COLO829 (cell line): ENCODE data around the gene SLC20A1.
"Not testable (repeated sequence)": the region's sequence is repeated elsewhere in the genome, so short reads cannot be mapped to it uniquely, and the experiment has no call there.

ENCODE experiments used
- DNase-seq: peaks from one replicate; pipeline ENCODE4 v3.0.0; 2012; ENCODE audit warnings: low spot score

SLC20A1 gene

DNA sequence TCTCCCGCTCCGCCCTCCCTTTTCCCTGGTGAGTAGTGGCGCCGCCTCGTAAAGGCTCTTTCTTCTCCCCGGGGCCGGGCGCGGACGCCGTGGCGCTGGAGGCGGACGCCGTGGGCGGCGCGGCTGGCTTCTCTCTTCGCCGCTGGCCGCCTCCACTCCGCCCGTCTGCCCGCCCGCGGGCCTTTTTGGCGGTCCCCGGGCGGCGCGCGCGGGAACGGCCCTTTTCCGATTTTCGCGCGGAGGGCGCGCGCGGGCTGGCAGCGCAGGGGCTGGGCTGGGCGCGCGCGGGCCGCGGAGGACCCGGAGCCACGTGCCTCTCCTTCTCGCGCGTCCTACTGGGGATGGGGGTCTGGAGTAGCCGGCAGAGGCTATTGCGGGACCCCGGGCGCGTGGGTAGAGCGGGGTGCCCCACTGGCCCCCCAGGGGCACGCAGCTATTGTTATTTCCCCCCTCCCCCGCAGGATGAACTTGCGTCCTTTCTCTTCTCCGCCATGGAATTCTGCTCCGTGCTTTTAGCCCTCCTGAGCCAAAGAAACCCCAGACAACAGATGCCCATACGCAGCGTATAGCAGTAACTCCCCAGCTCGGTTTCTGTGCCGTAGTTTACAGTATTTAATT lies 472 bp downstream of the SLC20A1 start:
- peak; percentile 22 for DNase-seq

DNA sequence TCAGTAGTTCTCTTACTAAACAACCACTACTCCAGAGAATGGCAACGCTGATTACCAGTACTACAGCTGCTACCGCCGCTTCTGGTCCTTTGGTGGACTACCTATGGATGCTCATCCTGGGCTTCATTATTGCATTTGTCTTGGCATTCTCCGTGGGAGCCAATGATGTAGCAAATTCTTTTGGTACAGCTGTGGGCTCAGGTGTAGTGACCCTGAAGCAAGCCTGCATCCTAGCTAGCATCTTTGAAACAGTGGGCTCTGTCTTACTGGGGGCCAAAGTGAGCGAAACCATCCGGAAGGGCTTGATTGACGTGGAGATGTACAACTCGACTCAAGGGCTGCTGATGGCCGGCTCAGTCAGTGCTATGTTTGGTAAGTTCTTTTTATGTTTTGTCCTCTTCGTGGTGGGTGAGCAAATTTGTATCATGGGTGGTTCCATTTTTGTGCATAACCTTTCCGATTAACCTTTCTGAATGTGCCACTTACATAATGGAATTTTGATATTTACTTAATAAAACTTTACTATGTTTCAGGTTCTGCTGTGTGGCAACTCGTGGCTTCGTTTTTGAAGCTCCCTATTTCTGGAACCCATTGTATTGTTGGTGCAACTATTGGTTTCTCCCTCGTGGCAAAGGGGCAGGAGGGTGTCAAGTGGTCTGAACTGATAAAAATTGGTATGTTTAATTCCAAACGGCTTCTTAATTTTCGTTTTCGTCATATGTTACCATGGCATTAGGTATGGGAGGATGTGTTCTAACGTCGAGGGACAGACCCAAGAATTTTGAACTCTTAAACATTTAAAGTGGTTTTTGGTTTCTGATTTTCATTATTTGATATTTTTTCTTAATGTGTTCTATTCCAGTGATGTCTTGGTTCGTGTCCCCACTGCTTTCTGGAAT lies 1.3 kb downstream of the SLC20A1 start:
- DNase-seq: no peak

DNA sequence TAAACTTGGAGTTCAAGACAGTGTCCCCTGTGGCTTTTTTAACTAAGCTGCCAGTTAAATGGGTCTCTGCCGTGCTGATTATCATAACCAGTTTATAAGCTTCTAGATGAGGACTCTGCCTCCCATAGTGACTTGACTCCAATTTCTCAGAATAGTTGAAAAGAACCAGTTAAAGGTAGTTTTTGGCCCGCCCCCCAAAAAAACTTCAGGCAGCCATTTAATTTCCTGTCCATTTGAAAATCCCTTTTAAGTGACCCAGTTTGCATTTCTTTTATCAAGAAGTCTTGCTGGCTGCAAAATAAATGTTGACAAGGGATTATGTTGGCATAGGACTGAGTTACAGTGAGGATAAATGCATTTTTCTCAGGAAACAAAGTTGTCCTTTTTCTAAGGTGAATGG lies 2.3 kb downstream of the SLC20A1 start:
- no peak for DNase-seq

DNA sequence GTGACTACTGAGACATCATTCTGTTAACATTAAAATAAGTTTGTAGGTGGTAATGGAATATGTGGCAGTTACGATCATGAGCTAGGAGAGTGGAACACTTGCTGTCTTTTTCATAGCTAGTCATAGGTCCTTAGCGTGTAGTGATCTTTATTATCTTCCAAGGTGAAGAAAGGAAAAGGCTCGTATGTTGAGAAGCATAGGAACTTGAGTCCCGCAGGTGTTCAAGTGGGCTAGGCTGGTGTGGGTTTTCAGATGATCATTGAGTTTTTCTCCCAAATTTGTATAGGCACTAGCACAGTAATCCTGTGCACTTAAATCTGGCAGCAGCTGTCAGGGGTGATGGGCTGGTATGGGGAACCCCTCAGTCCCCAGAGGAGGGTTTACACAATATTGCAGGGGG lies 10.9 kb downstream of the SLC20A1 start:
- no peak for DNase-seq

DNA sequence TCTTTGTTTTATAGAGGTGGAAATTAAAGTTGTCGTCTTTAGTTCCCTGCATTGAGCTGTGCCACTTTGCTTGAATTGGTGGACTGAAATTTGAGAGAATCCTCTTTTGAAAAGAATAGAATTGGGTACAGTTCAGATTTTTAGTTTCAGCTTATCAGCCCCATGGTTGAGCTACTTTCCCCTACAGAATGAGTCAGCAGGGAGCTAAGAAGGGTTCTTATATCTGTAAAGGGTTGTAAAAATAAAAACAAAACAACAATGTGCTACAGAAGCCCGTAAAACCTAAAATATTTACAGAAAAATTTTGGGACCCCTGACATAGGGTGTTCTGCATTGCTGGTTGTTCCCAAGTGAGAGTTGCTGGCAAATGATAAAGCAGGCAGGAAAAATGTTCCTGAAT lies 12.6 kb downstream of the SLC20A1 start:
- DNase-seq: no peak

DNA sequence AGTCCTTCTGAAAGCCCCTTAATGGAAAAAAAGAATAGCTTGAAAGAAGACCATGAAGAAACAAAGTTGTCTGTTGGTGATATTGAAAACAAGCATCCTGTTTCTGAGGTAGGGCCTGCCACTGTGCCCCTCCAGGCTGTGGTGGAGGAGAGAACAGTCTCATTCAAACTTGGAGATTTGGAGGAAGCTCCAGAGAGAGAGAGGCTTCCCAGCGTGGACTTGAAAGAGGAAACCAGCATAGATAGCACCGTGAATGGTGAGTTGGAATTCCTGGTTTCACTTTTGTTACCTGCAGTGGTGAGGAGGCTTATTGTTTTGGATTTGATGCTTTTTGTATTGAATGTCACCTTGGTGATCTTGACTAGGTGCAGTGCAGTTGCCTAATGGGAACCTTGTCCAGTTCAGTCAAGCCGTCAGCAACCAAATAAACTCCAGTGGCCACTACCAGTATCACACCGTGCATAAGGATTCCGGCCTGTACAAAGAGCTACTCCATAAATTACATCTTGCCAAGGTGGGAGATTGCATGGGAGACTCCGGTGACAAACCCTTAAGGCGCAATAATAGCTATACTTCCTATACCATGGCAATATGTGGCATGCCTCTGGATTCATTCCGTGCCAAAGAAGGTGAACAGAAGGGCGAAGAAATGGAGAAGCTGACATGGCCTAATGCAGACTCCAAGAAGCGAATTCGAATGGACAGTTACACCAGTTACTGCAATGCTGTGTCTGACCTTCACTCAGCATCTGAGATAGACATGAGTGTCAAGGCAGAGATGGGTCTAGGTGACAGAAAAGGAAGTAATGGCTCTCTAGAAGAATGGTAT lies 13.3 kb downstream of the SLC20A1 start:
- DNase-seq: no peak

DNA sequence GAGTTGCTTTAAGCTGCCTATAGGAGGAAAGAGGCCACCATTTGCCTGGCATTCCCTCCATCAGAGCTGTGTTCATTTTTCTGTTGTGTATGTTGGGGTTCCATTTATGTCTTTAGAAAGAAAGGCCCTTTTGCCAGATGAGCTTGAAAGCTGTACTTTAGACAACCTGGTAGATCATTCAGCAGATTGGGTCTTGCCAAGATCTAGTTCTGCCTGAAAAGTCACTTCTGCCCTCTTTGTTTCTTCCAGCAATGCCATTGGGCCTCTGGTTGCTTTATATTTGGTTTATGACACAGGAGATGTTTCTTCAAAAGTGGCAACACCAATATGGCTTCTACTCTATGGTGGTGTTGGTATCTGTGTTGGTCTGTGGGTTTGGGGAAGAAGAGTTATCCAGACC lies 14.4 kb downstream of the SLC20A1 start:
- DNase-seq: no peak

DNA sequence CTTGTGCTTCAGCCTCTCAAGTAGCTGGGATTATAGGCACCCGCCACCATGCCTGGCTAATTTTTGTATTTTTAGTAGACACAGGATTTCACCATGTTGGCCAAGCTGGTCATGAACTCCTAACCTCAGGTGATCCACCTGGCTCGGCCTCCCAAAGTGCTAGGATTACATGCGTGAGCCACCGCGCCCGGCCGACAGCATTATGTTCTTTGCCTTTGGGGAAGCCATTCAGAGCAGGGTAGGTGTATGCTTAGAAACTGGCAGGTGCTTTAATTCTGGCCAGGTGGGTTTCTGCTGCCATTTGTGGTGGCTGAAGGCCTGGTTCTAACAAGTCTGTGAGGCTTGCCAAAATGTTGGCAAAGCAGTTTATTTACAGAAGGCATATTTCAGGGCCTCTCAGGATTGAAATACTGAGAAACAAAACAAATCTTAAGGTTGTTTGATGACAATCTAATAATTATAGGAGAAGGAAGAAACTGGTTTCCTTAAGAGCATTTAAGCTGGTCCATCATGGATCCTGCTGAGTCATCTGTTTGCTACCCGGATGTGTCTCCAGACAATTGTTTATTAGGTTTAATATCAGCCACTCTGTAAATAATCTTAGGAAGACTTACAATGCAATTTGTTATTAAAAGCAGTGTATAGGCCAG lies 16.0 kb downstream of the SLC20A1 start:
- DNase-seq: no peak

DNA sequence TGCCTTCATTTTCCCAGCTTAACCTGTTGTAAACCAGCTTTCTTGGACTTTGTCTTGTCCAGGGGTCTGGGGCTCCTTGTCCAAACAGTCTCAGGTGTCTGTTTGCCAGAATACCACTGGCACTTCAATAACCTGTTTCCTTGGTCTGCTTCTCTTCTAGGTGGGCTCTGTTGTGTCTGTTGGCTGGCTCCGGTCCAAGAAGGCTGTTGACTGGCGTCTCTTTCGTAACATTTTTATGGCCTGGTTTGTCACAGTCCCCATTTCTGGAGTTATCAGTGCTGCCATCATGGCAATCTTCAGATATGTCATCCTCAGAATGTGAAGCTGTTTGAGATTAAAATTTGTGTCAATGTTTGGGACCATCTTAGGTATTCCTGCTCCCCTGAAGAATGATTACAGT lies 17.0 kb downstream of the SLC20A1 start:
- DNase-seq: no peak

DNA sequence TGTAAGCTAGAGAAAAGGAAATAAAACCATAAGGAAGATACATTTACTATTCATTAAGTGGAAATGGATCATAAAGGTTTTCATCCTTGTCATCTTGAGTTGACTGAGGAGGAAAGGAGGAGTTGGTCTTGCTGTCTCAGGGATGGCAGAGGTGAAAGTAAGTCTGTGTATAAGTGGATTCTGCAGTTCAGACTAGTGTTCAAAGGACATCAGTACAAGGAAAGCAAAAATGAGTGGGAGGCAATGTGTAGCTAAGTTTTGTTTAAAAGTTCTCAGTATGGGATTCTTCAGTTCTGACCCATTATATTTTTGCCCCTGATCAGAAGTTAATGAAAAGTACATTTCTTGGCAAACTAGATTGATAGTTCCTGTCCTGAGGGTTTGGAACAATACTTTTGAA lies 18.9 kb downstream of the SLC20A1 start:
- DNase-seq: no peak

DNA sequence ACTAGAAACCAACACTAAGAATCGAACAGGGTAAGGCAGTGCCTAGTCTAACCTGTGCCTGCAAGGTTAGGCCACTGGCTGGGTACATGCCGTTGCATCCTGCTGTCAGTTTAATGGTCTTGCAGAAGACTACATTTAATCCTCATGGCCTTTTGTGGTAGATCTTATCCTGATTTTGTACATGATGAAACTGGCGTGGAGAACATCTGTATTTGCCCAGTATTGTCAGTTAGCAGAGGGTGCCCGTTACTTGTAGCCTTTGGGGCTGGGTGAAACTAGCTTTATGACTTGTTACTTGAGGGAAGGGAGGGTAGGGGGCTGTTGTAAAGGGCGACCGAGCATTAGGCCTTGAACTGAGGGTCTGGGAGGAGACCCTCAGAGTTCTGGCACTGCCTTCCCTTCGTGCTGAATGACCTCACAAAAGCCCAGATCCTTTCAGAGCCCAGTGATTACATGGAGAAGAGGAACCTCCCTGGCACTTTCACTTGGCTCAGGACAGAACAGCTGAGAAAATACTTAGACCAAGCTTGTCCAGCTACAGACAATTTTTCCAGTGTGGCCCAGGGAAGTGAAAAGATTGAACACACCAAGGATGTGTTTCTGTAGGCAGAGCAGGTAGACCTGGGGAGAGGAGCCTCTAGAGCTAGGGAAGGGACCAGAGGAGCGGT lies 19.5 kb downstream of the SLC20A1 start:
- DNase-seq: no peak

DNA sequence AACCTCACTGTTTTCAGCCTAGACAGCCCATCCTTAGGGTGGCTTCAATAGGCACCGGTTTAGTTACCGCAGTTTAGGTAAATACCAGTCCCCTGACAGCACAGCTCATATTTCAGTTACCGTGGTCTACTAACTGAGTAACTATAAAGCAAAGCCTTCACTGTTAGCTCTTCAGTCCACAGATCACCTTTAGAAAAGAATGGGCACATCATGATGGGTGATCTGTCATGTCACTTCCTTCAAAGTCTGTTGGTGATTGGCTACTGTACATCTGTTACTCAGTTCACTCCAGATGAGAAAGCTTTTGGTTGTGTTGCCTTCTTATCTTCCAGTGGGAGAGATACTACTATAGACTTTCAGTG lies 21.0 kb downstream of the SLC20A1 start:
- no peak for DNase-seq

DNA sequence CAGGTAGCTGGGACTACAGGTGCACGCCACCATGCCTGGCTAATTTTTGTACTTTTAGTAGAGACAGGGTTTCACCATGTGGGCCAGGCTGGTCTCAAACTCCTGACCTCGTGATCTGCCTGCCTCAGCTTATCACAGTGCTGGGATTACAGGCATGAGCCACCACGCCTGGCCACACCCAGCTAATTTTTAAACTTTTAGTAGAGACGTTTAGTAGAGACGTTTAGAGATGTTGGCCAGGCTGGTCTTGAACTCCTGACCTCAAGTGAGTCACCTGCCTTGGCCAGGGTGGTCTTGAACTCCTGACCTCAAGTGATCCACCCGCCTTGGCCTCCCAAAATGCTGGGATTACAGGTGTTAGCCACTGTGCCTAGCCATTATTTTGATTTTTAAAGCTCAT lies 21.8 kb downstream of the SLC20A1 start:
- not testable (repeated sequence) for DNase-seq

DNA sequence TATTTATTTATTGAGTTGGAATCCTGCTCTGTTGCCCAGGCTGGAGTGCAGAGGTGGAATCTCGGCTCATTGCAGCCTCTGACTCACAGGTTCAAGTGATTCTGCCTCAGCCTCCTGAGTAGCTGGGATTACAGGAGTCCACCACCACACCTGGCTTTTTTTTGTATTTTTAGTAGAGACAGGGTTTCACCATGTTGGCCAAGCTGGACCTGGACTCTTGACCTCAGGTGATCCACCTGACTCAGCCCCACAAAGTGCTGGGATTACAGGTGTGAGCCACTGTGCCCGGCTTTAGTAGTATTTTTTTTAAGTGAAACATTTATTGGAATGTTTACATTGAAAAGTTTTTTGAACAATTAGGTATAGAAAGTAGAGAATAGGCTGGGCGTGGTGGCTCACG lies 23.9 kb downstream of the SLC20A1 start:
- no peak for DNase-seq

DNA sequence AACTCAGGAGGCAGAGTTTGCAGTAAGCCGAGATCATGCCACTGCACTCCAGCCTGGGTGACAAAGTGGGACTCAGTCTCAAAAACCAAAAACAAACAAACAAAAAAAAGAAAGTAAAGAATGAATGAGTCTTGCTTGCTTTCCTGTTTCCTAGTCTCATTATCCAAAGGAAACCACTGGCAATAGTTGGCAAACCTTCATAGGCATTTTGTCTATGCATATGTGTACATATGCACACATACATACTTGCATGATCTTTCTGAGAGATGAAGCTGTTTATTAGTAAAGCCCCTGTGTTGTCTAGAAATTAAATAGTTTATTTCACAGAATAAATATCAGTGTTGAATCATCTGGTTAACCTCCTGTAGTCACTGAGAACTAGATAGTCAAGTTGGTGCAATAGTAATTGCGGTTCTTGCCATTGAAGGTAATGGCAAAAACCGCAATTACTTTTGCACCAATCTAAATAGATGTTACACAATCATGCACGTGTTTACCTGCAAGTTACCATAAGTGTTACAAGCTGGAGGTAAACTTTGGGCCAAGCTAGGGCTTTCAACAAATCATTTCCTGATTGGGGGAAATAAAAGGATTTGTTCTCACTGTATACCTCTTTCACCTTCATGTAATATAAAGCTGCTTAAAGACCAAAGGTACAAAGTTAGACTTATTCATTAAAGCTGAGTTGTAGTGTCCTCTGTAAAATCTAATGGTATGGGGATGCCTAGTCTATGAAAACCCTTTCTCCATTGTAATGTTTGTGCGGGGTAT lies 24.7 kb downstream of the SLC20A1 start:
- DNase-seq: no peak

DNA sequence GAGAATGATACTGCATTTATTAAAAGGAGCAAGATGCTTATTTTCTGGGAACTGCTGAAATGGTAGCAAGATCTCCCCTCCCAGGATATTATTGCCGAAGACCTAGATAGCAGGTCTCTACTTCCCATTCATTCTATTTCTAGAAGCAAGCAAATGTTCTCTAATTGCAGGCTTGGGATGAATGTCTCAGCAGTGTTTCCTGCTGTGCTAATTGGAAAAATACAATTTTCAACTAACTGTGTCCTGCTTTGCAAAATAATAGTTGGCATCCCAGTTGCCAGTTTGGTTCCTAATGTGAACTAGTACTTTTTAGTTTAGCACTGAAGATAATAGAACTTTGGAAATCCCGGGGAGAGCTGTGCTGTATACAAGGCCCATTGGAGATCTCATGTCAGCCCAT lies 26.1 kb downstream of the SLC20A1 start:
- DNase-seq: no peak

DNA sequence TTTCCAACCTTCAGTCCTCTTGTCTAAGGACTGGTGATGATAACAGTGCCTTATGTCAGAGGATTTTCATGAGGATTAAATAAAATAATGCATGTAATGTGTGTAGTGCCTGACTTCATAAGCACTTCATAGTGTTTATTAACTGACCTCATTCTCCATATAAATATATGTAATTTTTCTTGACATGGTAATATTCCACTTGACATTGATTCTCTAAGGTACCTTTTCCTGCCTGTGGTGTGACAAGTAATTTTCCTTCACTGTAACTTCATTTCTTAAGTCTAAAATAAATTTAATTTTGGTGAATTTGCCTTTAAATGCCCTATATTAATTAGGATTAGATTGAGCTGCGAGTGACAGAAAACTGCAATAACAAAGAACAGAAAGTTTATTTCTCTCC lies 27.3 kb downstream of the SLC20A1 start:
- DNase-seq: no peak

DNA sequence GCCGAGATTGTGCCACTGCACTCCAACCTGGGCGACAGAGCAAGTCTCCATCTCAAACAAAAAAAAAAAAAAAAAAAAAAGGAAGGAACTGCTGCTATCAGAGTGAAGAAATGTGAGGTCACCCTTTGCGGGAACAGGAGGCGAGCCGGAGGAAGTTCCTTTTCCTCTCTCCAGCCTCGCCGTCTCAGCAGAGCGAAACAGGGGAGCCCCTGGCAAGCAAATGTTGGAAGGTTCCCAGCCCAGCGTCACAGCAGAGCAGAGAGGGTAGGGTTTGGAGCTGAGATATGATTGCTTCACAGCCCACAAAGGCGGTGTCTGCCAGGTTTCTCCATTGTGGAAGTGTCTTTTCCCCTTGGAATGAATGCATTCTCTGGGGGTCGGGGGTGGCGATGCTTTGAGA lies 28.5 kb downstream of the SLC20A1 start:
- no peak for DNase-seq

DNA sequence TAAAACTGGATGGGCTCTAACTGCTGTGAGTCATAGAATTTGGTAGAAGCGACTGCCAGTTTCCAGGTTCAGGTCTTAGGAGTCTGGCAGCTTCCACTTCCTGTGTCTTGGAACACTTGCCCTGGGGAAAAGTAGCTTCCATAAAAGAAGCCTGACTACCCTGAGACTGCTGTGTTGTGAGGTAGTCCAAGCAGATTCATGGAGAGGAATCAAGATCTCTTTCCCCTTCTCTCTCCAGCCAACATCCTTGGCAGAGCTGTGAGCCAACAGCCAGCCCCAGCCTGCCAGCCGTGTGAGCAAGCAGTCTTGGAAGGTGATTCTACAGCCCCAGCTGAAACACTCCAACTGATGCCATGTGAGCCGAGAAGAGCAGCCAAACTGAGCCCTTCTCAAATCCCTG lies 33.7 kb downstream of the SLC20A1 start:
- no peak for DNase-seq

DNA sequence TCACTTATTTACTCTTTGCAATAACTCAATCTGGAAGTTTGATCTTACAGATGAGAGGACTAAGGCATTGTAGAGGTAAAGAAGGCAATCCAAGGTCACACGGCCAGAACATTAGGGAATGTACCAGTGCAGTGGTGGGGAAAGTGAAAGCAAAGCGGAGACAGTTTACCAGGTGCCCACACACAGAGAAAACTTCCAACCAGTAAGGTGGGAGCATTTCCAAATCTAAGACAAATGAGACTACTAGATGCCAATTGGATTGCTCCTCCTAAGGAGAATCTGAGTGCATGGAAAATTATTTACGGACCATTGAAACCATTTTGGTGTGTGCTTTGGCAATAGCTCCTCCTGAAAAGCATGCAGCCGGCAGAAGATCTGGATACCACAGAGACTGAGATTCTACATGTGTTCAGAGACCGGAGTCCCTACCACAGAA lies 34.9 kb downstream of the SLC20A1 start:
- no peak for DNase-seq

DNA sequence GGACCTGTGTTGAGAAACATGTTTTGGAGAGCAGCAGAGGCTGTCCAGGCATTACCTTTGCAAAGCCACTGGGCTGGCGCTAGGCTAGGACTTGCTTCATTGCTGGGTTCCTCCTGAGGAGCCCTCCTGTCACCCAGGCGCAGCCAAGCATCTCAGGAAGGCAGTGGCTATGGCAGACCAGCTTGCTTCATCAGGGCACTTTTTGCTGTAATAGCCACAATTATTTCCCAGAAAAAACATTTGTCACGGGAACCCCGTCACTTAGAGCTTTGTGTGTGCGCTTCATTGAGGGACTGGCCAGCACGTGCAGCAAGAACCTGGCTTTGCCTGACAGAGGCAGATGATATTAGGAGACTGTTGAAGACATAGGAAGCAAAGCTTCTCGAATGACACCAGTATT lies 36.4 kb downstream of the SLC20A1 start:
- DNase-seq: no peak
